SJSA1 (cell line): ENCODE data around the gene CAD. TPM values are rescaled to one million over a fixed set of nuclear protein-coding genes. Genes with fewer than 3 reads are reported as not detected.

Source experiments
- DNase-seq, 2 experiments: peaks; one replicate each; pipeline ENCODE4 v3.0.0-alpha.2; 2015 to 2020; ENCODE audit warnings: low spot score in 2 of 2, low read depth in 1 of 2
- H3K27ac ChIP-seq: fragments of 250-450 bp; sonication (Bioruptor Pico); 2 replicates; pipeline ENCODE4 v1.5.1; 2020; ENCODE audit warnings: mild to moderate bottlenecking, moderate library complexity
- H3K27me3 ChIP-seq: fragments of 250-450 bp; sonication (Bioruptor Pico); replicated peaks from 2 replicates; pipeline ENCODE4 v1.5.1; 2020; ENCODE audit warnings: mild to moderate bottlenecking, moderate library complexity
- H3K36me3 ChIP-seq: fragments of 250-450 bp; sonication (Bioruptor Pico); 2 replicates; pipeline ENCODE4 v1.5.1; 2020; ENCODE audit warnings: mild to moderate bottlenecking
- H3K4me1 ChIP-seq: fragments of 250-450 bp; sonication (Bioruptor Pico); replicated peaks from 2 replicates; pipeline ENCODE4 v1.6.1; 2021; ENCODE audit warnings: mild to moderate bottlenecking
- H3K4me3 ChIP-seq: fragments of 250-450 bp; sonication (Bioruptor Pico); 2 replicates; pipeline ENCODE4 v1.5.1; 2020; ENCODE audit warnings: mild to moderate bottlenecking
- H3K9me3 ChIP-seq: fragments of 250-450 bp; sonication (Bioruptor Pico); replicated peaks from 2 replicates; pipeline ENCODE4 v1.5.1; 2020; ENCODE audit warnings: mild to moderate bottlenecking
- total RNA-seq: library from RNA; depleted of rRNA; stranded (reverse); fragments of >200 nt; shearing (Covaris generic); gene quantifications from 2 replicates; pipeline ENCODE4 v1.2.3, GENCODE V29; 2014

CAD gene
- total RNA-seq, 1 experiment from 2014 or later: 17.6 TPM

GRCh38 chr2:27222407-27222806 lies 5.2 kb downstream of the CAD start:
- Histone ChIP-seq H3K4me3 (no peak overlapping the region), H3K27ac (no peak overlapping the region), H3K36me3 (peaks cover 86% of the 10 kb centered on the region), H3K9me3 (no peaks in the 10 kb centered on the region), H3K27me3 (no peaks in the 10 kb centered on the region), H3K4me1 (peaks cover 9% of the 10 kb centered on the region)
- no peak for DNase-seq

- H3K36me3 ChIP-seq: peaks cover 86% of the 10 kb centered on the region
- DNase-seq: no peak
- no peaks in the 10 kb centered on the region for H3K9me3 ChIP-seq
- H3K4me3 ChIP-seq: no peak overlapping the region
- H3K27me3 ChIP-seq: no peaks in the 10 kb centered on the region
- no peak overlapping the region for H3K27ac ChIP-seq
- H3K4me1 ChIP-seq: no peaks in the 10 kb centered on the region
These were observed 6.2 kb downstream of the CAD start for GRCh38 chr2:27223416-27223815.

DNA sequence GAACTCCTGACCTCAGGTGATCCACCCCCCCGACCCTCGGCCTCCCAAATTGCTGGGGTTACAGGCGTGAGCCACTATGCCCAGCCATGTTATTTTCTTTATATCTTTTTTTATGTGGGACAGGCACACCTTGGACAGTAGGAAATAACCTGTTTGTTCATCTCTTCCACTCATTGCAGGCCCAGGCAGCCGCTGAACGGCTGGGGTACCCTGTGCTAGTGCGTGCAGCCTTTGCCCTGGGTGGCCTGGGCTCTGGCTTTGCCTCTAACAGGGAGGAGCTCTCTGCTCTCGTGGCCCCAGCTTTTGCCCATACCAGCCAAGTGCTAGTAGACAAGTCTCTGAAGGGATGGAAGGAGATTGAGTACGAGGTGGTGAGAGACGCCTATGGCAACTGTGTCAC lies 8.4 kb downstream of the CAD start:
- no peak overlapping the region for H3K4me3 ChIP-seq
- H3K9me3 ChIP-seq: no peaks in the 10 kb centered on the region
- no peaks in the 10 kb centered on the region for H3K4me1 ChIP-seq
- no peaks in the 10 kb centered on the region for H3K27me3 ChIP-seq
- peaks cover 85% of the 10 kb centered on the region for H3K36me3 ChIP-seq
- no peak for DNase-seq
- H3K27ac ChIP-seq: no peak overlapping the region

- Histone ChIP-seq H3K4me1 (no peaks in the 10 kb centered on the region), H3K27ac (no peak overlapping the region), H3K9me3 (no peaks in the 10 kb centered on the region), H3K27me3 (no peaks in the 10 kb centered on the region), H3K36me3 (peaks cover 89% of the 10 kb centered on the region), H3K4me3 (no peak overlapping the region)
- no peak for DNase-seq
These were observed 10.3 kb downstream of the CAD start for GRCh38 chr2:27227501-27227900.

- Histone ChIP-seq H3K4me3 (no peak overlapping the region), H3K9me3 (no peaks in the 10 kb centered on the region), H3K4me1 (no peaks in the 10 kb centered on the region), H3K27ac (no peak overlapping the region), H3K27me3 (no peaks in the 10 kb centered on the region), H3K36me3 (peaks cover 91% of the 10 kb centered on the region)
- DNase-seq: no peak
These were observed 14.8 kb downstream of the CAD start for GRCh38 chr2:27231921-27232320.

- Histone ChIP-seq H3K27me3 (no peaks in the 10 kb centered on the region), H3K27ac (no peak overlapping the region), H3K36me3 (peaks cover 91% of the 10 kb centered on the region), H3K4me3 (no peak overlapping the region), H3K9me3 (no peaks in the 10 kb centered on the region), H3K4me1 (no peaks in the 10 kb centered on the region)
- no peak for DNase-seq
These were observed 16.2 kb downstream of the CAD start for GRCh38 chr2:27233341-27233740.

- H3K4me1 ChIP-seq: no peaks in the 10 kb centered on the region
- no peak overlapping the region for H3K4me3 ChIP-seq
- H3K27ac ChIP-seq: no peak overlapping the region
- no peaks in the 10 kb centered on the region for H3K27me3 ChIP-seq
- H3K9me3 ChIP-seq: no peaks in the 10 kb centered on the region
- no peak for DNase-seq
- H3K36me3 ChIP-seq: peaks cover 94% of the 10 kb centered on the region
These were observed 19.0 kb downstream of the CAD start for GRCh38 chr2:27236136-27236535.

DNA sequence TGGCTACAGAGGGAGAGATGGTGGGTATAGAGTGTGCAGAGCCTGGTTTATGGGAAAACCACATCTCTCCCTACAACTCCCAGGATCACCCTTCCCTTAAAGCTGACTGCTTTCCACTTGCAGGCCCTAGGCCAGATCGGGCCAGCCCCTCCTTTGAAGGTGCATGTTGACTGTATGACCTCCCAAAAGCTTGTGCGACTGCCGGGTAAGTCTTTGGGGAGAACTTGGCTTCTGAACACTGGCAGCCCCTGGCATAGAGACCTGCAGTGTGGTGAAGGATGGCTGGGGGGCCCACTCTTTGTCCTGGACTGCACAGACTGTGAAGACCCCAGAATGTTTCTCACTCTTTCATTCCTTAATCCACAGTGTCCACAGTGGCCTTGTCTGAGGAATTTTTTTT lies 19.5 kb downstream of the CAD start:
- no peaks in the 10 kb centered on the region for H3K27me3 ChIP-seq
- no peaks in the 10 kb centered on the region for H3K4me1 ChIP-seq
- no peaks in the 10 kb centered on the region for H3K9me3 ChIP-seq
- H3K4me3 ChIP-seq: no peak overlapping the region
- DNase-seq: no peak
- no peak overlapping the region for H3K27ac ChIP-seq
- peaks cover 94% of the 10 kb centered on the region for H3K36me3 ChIP-seq

GRCh38 chr2:27237341-27237945 lies 20.3 kb downstream of the CAD start:
- Histone ChIP-seq H3K4me3 (no peak overlapping the region), H3K9me3 (no peaks in the 10 kb centered on the region), H3K4me1 (no peaks in the 10 kb centered on the region), H3K27ac (no peak overlapping the region), H3K36me3 (peaks cover 94% of the 10 kb centered on the region), H3K27me3 (no peaks in the 10 kb centered on the region)
- no peak for DNase-seq

GRCh38 chr2:27238976-27239375 lies 21.8 kb downstream of the CAD start:
- H3K27ac ChIP-seq: no peak overlapping the region
- no peaks in the 10 kb centered on the region for H3K9me3 ChIP-seq
- peaks cover 94% of the 10 kb centered on the region for H3K36me3 ChIP-seq
- no peak for DNase-seq
- no peak overlapping the region for H3K4me3 ChIP-seq
- no peaks in the 10 kb centered on the region for H3K27me3 ChIP-seq
- no peaks in the 10 kb centered on the region for H3K4me1 ChIP-seq

GRCh38 chr2:27240406-27240805 lies 23.2 kb downstream of the CAD start:
- Histone ChIP-seq H3K36me3 (peaks cover 87% of the 10 kb centered on the region), H3K4me1 (no peaks in the 10 kb centered on the region), H3K27ac (no peak overlapping the region), H3K9me3 (no peaks in the 10 kb centered on the region), H3K4me3 (no peak overlapping the region), H3K27me3 (no peaks in the 10 kb centered on the region)
- DNase-seq: no peak

GRCh38 chr2:27241761-27242613 lies 24.8 kb downstream of the CAD start:
- peaks cover 73% of the 10 kb centered on the region for H3K36me3 ChIP-seq
- H3K27me3 ChIP-seq: no peaks in the 10 kb centered on the region
- H3K27ac ChIP-seq: no peak overlapping the region
- DNase-seq: no peak
- H3K9me3 ChIP-seq: no peaks in the 10 kb centered on the region
- no peaks in the 10 kb centered on the region for H3K4me1 ChIP-seq
- no peak overlapping the region for H3K4me3 ChIP-seq

- no peak for DNase-seq
- Histone ChIP-seq H3K27ac (no peak overlapping the region), H3K4me3 (no peak overlapping the region), H3K36me3 (peaks cover 67% of the 10 kb centered on the region), H3K4me1 (no peaks in the 10 kb centered on the region), H3K9me3 (no peaks in the 10 kb centered on the region), H3K27me3 (no peaks in the 10 kb centered on the region)
These were observed 25.4 kb downstream of the CAD start for GRCh38 chr2:27242614-27242951.

GRCh38 chr2:27243391-27244130 lies 26.4 kb downstream of the CAD start:
- Histone ChIP-seq H3K4me3 (no peak overlapping the region), H3K9me3 (no peaks in the 10 kb centered on the region), H3K27ac (no peak overlapping the region), H3K36me3 (peaks cover 57% of the 10 kb centered on the region), H3K27me3 (no peaks in the 10 kb centered on the region), H3K4me1 (no peaks in the 10 kb centered on the region)
- DNase-seq: no peak
